Neural progenitor cell (in vitro differentiated cells): ENCODE results near the gene SHISAL1. TPM values are rescaled to one million over a fixed set of nuclear protein-coding genes. Genes with fewer than 3 reads are reported as not detected.

ENCODE experiments used
- DNase-seq: peaks from one replicate; pipeline ENCODE4 v3.0.0-alpha.2; 2016; ENCODE audit warnings: low spot score
- H2AFZ ChIP-seq: fragments of 200-600 bp; sonication (generic); replicated peaks from 2 replicates; pipeline ENCODE4 v1.6.1; 2016; ENCODE audit warnings: antibody characterized with exemption
- H3F3A ChIP-seq: fragments of 200-600 bp; sonication (generic); 2 replicates; pipeline ENCODE4 v1.6.1; 2016; ENCODE audit warnings: antibody characterized with exemption, low read depth
- H3K27ac ChIP-seq: fragments of 200-600 bp; sonication (generic); 2 replicates; pipeline ENCODE4 v1.5.1; 2016; ENCODE audit warnings: mild to moderate bottlenecking
- H3K27me3 ChIP-seq: fragments of 200-600 bp; sonication (generic); 2 replicates; pipeline ENCODE4 v1.6.1; 2016; ENCODE audit warnings: mild to moderate bottlenecking, moderate library complexity
- H3K36me3 ChIP-seq: fragments of 200-600 bp; sonication (generic); 2 replicates; pipeline ENCODE4 v1.5.1; 2016
- H3K4me1 ChIP-seq: fragments of 200-600 bp; sonication (generic); 2 replicates; pipeline ENCODE4 v1.6.1; 2016; ENCODE audit warnings: mixed run types
- H3K4me2 ChIP-seq: fragments of 200-600 bp; sonication (generic); 2 replicates; pipeline ENCODE4 v1.6.1; 2016
- H3K4me3 ChIP-seq: fragments of 200-600 bp; sonication (generic); 2 replicates; pipeline ENCODE4 v1.5.1; 2016
- H3K79me2 ChIP-seq: fragments of 200-600 bp; sonication (generic); 2 replicates; pipeline ENCODE4 v1.6.1; 2016; ENCODE audit warnings: low read depth
- H3K9ac ChIP-seq: fragments of 200-600 bp; sonication (generic); 2 replicates; pipeline ENCODE4 v1.6.1; 2016
- H3K9me3 ChIP-seq: fragments of 200-600 bp; sonication (generic); 2 replicates; pipeline ENCODE4 v1.5.1; 2016; ENCODE audit warnings: low read depth
- H4K20me1 ChIP-seq: fragments of 200-600 bp; sonication (generic); 2 replicates; pipeline ENCODE4 v1.6.1; 2016; ENCODE audit warnings: low read depth
- H3K27ac Mint-ChIP-seq: 3 replicates; pipeline ENCODE4 v1.8.0; 2021; ENCODE audit warnings: mixed read lengths
- H3K27me3 Mint-ChIP-seq: 2 replicates; pipeline ENCODE4 v1.8.0; 2022; ENCODE audit warnings: low read depth, mild to moderate bottlenecking, inconsistent platforms, moderate library complexity, mixed read lengths; ENCODE audit not compliant: insufficient read depth
- H3K36me3 Mint-ChIP-seq: 3 replicates; pipeline ENCODE4 v1.8.0; 2021; ENCODE audit warnings: mixed read lengths
- H3K4me1 Mint-ChIP-seq: 3 replicates; pipeline ENCODE4 v1.8.0; 2021; ENCODE audit warnings: mixed read lengths
- H3K4me3 Mint-ChIP-seq: 3 replicates; pipeline ENCODE4 v1.8.0; 2021; ENCODE audit warnings: mild to moderate bottlenecking, moderate library complexity, mixed read lengths
- H3K9me3 Mint-ChIP-seq: 3 replicates; pipeline ENCODE4 v1.8.0; 2020; ENCODE audit warnings: mixed read lengths
- EZH2 ChIP-seq: fragments of 200-600 bp; sonication (generic); IDR thresholded peaks from 2 replicates; pipeline ENCODE4 v1.6.1; 2017; ENCODE audit warnings: antibody characterized with exemption, mild to moderate bottlenecking, moderate library complexity
- EZH2phosphoT487 ChIP-seq: fragments of 200-600 bp; sonication (generic); IDR thresholded peaks from 2 replicates; pipeline ENCODE4 v1.6.1; 2017; ENCODE audit warnings: antibody characterized with exemption
- total RNA-seq: library from RNA; depleted of rRNA; stranded (reverse); fragments of >200 nt; gene quantifications from 2 replicates; pipeline ENCODE4 v1.2.3, GENCODE V29; 2015; ENCODE audit warnings: low replicate concordance
- TF ChIP-seq, protein P1 (sequence below): fragments of 200-600 bp; sonication (generic); IDR thresholded peaks from 2 replicates; pipeline ENCODE4 v1.5.1; 2017; ENCODE audit warnings: antibody characterized with exemption, mild to moderate bottlenecking

The SHISAL1 gene
- total RNA-seq, 1 donor from 2014 or later: 4.4 TPM

GRCh38 chr22:44354288-44354687 lies 41.5 kb upstream of the SHISAL1 start:
- H3K4me1 Mint-ChIP-seq: peaks cover 42% of the 10 kb centered on the region
- no peaks in the 10 kb centered on the region for H3K36me3 ChIP-seq
- H3K4me2 ChIP-seq: no peak overlapping the region
- no peaks in the 10 kb centered on the region for H3K79me2 ChIP-seq
- H3K4me3 Mint-ChIP-seq: peak overlapping the region; percentile 42
- H3K9me3 ChIP-seq: no peaks in the 10 kb centered on the region
- no peaks in the 10 kb centered on the region for H4K20me1 ChIP-seq
- H3F3A ChIP-seq: peaks cover 8% of the 10 kb centered on the region
- H3K27me3 Mint-ChIP-seq: peaks cover 11% of the 10 kb centered on the region
- no peak overlapping the region for H3K27ac ChIP-seq
- TF ChIP-seq EZH2 (no peak), EZH2phosphoT487 (no peak)
- TF ChIP-seq, protein P1, sequence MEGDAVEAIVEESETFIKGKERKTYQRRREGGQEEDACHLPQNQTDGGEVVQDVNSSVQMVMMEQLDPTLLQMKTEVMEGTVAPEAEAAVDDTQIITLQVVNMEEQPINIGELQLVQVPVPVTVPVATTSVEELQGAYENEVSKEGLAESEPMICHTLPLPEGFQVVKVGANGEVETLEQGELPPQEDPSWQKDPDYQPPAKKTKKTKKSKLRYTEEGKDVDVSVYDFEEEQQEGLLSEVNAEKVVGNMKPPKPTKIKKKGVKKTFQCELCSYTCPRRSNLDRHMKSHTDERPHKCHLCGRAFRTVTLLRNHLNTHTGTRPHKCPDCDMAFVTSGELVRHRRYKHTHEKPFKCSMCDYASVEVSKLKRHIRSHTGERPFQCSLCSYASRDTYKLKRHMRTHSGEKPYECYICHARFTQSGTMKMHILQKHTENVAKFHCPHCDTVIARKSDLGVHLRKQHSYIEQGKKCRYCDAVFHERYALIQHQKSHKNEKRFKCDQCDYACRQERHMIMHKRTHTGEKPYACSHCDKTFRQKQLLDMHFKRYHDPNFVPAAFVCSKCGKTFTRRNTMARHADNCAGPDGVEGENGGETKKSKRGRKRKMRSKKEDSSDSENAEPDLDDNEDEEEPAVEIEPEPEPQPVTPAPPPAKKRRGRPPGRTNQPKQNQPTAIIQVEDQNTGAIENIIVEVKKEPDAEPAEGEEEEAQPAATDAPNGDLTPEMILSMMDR: no peak
- peaks cover 34% of the 10 kb centered on the region for H3K4me1 ChIP-seq
- no peak overlapping the region for H3K27ac Mint-ChIP-seq
- no peak overlapping the region for H3K4me3 ChIP-seq
- H3K9me3 Mint-ChIP-seq: no peaks in the 10 kb centered on the region
- no peaks in the 10 kb centered on the region for H3K27me3 ChIP-seq
- H3K36me3 Mint-ChIP-seq: no peaks in the 10 kb centered on the region
- no peak overlapping the region for H2AFZ ChIP-seq
- DNase-seq: no peak
- no peak overlapping the region for H3K9ac ChIP-seq

DNA sequence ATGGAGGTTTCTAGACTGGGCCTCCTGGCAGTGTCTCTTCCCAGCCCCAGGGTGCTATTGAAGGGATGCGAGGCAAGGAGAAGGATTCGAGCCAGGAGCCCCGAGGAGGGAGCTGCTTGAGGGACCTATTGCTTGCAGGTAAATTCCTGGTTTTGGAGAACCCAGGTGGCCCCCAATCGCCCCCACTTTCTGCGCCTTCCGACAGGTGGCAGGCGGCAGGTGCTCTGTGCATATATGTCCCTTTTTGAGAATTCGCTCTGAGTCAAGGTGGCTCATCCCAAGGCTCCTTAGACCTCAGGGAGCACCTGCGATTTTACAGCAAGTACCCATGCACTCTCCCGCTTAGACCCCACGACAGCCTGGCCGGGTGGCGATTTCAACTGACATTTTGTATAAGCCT lies 40.3 kb upstream of the SHISAL1 start:
- H3K4me1 Mint-ChIP-seq: peaks cover 39% of the 10 kb centered on the region
- TF ChIP-seq EZH2phosphoT487 (no peak), EZH2 (no peak)
- TF ChIP-seq, protein P1: no peak
- Histone ChIP-seq H3K4me3 (no peak overlapping the region), H2AFZ (no peak overlapping the region), H4K20me1 (no peaks in the 10 kb centered on the region), H3K9me3 (no peaks in the 10 kb centered on the region), H3K9ac (no peak overlapping the region), H3K4me2 (no peak overlapping the region), H3K36me3 (no peaks in the 10 kb centered on the region), H3F3A (peaks cover 6% of the 10 kb centered on the region), H3K27ac (no peak overlapping the region), H3K27me3 (no peaks in the 10 kb centered on the region), H3K4me1 (peaks cover 27% of the 10 kb centered on the region), H3K79me2 (no peaks in the 10 kb centered on the region)
- H3K36me3 Mint-ChIP-seq: no peaks in the 10 kb centered on the region
- H3K27ac Mint-ChIP-seq: no peak overlapping the region
- no peaks in the 10 kb centered on the region for H3K9me3 Mint-ChIP-seq
- H3K27me3 Mint-ChIP-seq: peaks cover 8% of the 10 kb centered on the region
- H3K4me3 Mint-ChIP-seq: no peak overlapping the region
- no peak for DNase-seq

GRCh38 chr22:44352378-44353035 lies 39.8 kb upstream of the SHISAL1 start:
- Mint-ChIP-seq H3K27ac (no peak overlapping the region), H3K4me3 (no peak overlapping the region), H3K36me3 (no peaks in the 10 kb centered on the region), H3K4me1 (peaks cover 36% of the 10 kb centered on the region), H3K9me3 (no peaks in the 10 kb centered on the region), H3K27me3 (peaks cover 10% of the 10 kb centered on the region)
- Histone ChIP-seq H2AFZ (no peak overlapping the region), H3K36me3 (no peaks in the 10 kb centered on the region), H3K4me3 (no peak overlapping the region), H3K79me2 (no peaks in the 10 kb centered on the region), H4K20me1 (no peaks in the 10 kb centered on the region), H3K27ac (no peak overlapping the region), H3K27me3 (no peaks in the 10 kb centered on the region), H3F3A (peaks cover under 1% of the 10 kb centered on the region), H3K9ac (no peak overlapping the region), H3K9me3 (no peaks in the 10 kb centered on the region), H3K4me1 (peaks cover 22% of the 10 kb centered on the region), H3K4me2 (no peak overlapping the region)
- TF ChIP-seq, protein P1: no peak
- TF ChIP-seq EZH2phosphoT487: no peak
- no peak for TF ChIP-seq EZH2
- no peak for DNase-seq
